Naive thymus-derived CD4-positive, alpha-beta T cell (primary cell): ENCODE data around the gene SPACDR. TPM values are rescaled to one million over a fixed set of nuclear protein-coding genes. Genes with fewer than 3 reads are reported as not detected.
"Not testable (repeated sequence)": the region's sequence is repeated elsewhere in the genome, so short reads cannot be mapped to it uniquely, and the experiment has no call there.

Experiments
- ATAC-seq: fragments of 150-1000 bp; cut with Tn5 transposase; 2 replicates; pipeline ENCODE4 v1.10.0; 2021; ENCODE audit warnings: mild to moderate bottlenecking, moderate library complexity
- CTCF ChIA-PET: fragments of 350-600 bp; sonication (Branson Sonifier 250); formaldehyde crosslinking; loops from one replicate; lab custom pipeline; 2021; ENCODE audit warnings: antibody characterized with exemption; lab: Charles Lee
- POLR2A ChIA-PET: fragments of 350-600 bp; sonication (Branson Sonifier 250); formaldehyde crosslinking; loops from one replicate; lab custom pipeline; 2021; ENCODE audit warnings: antibody characterized with exemption, inconsistent platforms; lab: Charles Lee
- DNase-seq, 9 donors: peaks; one replicate each; pipeline versions ENCODE4 v3.0.0 to v3.0.0-alpha.2; 2020 to 2022; ENCODE audit warnings: mixed read lengths in 1 of 9
- H3K27ac ChIP-seq: one replicate; pipeline ENCODE4 v1.7.0; 2013; ENCODE audit warnings: mild to moderate bottlenecking, low read depth, low read length, moderate library complexity
- H3K27me3 ChIP-seq, 2 donors: one replicate each; pipeline ENCODE4 v1.7.0; 2013; ENCODE audit warnings: low read length in 2 of 2, mild to moderate bottlenecking in 2 of 2, moderate library complexity in 2 of 2; ENCODE audit not compliant: control insufficient read depth in 2 of 2, insufficient read depth in 2 of 2
- H3K36me3 ChIP-seq, 3 experiments: 1 replicate in 2 of 3; 2 replicates in 1 of 3; pipeline ENCODE4 v1.7.0; 2013; ENCODE audit warnings: low read length in 3 of 3, mild to moderate bottlenecking in 3 of 3, moderate library complexity in 1 of 3; ENCODE audit not compliant: insufficient read depth in 3 of 3, control insufficient read depth in 2 of 3
- H3K4me1 ChIP-seq, 2 donors: one replicate each; pipeline ENCODE4 v1.7.0; 2013; ENCODE audit warnings: low read length in 2 of 2, mild to moderate bottlenecking in 2 of 2, moderate library complexity in 1 of 2; ENCODE audit not compliant: control insufficient read depth in 2 of 2, insufficient read depth in 2 of 2
- H3K4me3 ChIP-seq: 2 replicates; pipeline ENCODE4 v1.7.0; 2013; ENCODE audit warnings: mild to moderate bottlenecking, low read length
- H3K9me3 ChIP-seq, 3 experiments: 1 replicate in 2 of 3; 2 replicates in 1 of 3; pipeline ENCODE4 v1.7.0; 2013; ENCODE audit warnings: low read length in 3 of 3; ENCODE audit not compliant: control insufficient read depth in 2 of 3
- H3K27ac Mint-ChIP-seq, 9 donors: one replicate each; pipeline ENCODE4 v1.8.0; 2020 to 2022; ENCODE audit warnings: mixed read lengths in 9 of 9, mild to moderate bottlenecking in 8 of 9, moderate library complexity in 5 of 9, inconsistent platforms in 2 of 9
- H3K27me3 Mint-ChIP-seq, 5 donors: one replicate each; pipeline ENCODE4 v1.8.0; 2021 to 2022; ENCODE audit warnings: mixed read lengths in 5 of 5, mild to moderate bottlenecking in 1 of 5
- H3K36me3 Mint-ChIP-seq, 5 donors: one replicate each; pipeline ENCODE4 v1.8.0; 2020 to 2022; ENCODE audit warnings: mixed read lengths in 5 of 5, mild to moderate bottlenecking in 3 of 5, inconsistent platforms in 1 of 5
- H3K4me1 Mint-ChIP-seq, 7 donors: one replicate each; pipeline ENCODE4 v1.8.0; 2020 to 2022; ENCODE audit warnings: mixed read lengths in 7 of 7, mild to moderate bottlenecking in 3 of 7, inconsistent platforms in 1 of 7
- H3K4me3 Mint-ChIP-seq, 10 donors: one replicate each; pipeline ENCODE4 v1.8.0; 2020 to 2022; ENCODE audit warnings: mild to moderate bottlenecking in 10 of 10, mixed read lengths in 10 of 10, moderate library complexity in 6 of 10, inconsistent platforms in 2 of 10
- H3K9me3 Mint-ChIP-seq, 11 donors: one replicate each; pipeline ENCODE4 v1.8.0; 2020 to 2022; ENCODE audit warnings: mixed read lengths in 11 of 11, mild to moderate bottlenecking in 4 of 11, inconsistent platforms in 1 of 11, moderate library complexity in 1 of 11
- intact Hi-C, 2 donors: fragments of 100-400 bp; cut with micrococcal nuclease; formaldehyde crosslinking; loops; one replicate each; pipeline ENCODE4 v1.15.1; 2023
- polyA plus RNA-seq, 2 donors: library from polyadenylated mRNA; unstranded; fragments of 300-500 nt; fragmentation: Illumina TruSeq; gene quantifications; one replicate each; pipeline ENCODE4 v1.2.3, GENCODE V29; 2021
- total RNA-seq, 6 experiments: library from RNA in 5 of 6; stranded (reverse) in 5 of 6; gene quantifications; 1 replicate in 5 of 6; 2 replicates in 1 of 6; pipeline ENCODE4 v1.2.3 and lab custom pipeline; 2021 to 2026

SPACDR gene
- total and polyA plus RNA-seq, 7 experiments from 2014 or later: 0.85 to 7.8 (median 2.2) TPM; not detected in 1

DNA sequence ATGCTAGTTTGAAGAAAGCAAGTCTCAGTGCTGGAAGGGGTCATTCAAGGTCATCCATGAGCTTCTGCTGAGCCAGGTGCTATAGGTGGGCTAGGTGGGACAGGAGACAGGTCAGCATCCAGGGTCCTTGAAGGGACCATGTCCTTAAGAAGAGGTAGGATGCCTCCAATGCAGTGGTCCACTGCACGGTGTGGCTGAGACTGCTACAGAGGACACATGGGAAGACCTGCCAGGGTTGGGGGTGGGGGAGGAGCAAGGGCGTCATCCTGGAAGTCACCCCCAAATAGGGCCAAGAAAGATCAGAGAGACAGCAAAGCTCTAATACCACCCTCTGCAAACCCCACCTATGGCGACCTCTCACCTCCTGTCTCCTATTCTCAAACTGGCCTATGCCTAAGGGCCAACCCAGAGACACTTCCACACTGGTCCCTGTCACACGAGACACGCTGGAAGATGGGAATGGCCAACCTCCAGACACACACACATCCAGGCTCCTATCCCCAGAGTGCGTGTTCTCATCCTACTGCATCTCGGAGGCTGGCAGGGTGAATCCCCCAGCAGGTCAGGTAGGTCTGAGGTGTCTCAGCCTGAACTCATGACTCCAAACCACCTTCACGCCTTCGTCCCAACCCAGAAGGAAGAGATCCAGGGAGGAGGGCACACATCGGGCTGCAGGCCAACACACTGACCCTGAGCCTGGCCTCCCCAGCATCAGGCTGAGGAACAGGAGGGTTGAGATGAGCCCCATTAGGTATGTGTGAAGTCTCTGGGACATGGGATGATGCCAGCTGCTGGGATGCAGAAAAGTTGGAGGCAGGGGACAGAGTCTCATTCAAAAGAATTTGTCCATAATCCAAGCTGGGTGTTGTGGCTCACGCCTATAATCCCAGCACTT, 22.2 kb downstream of the SPACDR start:
- DNase-seq: no peak

DNA sequence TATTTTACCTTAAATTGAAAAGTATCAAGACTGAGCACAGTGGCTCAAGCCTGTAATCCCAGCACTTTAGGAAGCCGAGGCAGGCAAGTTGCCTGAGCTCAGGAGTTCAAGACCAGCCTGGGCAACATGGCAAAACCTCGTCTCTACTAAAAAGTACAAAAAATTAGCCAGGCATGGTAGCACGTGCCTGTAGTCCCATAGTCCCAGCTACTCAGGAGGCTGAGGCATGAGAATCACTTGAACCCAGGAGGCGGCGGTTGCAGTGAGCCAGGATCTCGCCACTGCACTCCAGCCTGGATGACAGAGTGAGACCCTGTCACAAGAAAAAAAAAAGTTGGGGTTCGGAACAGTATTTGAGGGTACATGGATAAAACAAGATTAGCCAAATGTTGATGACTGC, 24.8 kb downstream of the SPACDR start:
- not testable (repeated sequence) for H3K27me3 ChIP-seq, DNase-seq, ATAC-seq, H3K27me3 Mint-ChIP-seq, H3K9me3 Mint-ChIP-seq, H3K9me3 ChIP-seq, H3K27ac ChIP-seq, H3K4me3 Mint-ChIP-seq, H3K4me3 ChIP-seq
- CTCF ChIA-PET: interaction anchor here (0.9 kb wide), 1 partner anchor 250 kb away, joined by 3 read pairs; no protein-coding TSS in a partner anchor
- POLR2A ChIA-PET: interaction anchor here (0.7 to 4.1 kb wide), 3 partner anchors 10 to 146 kb away, joined by 3 to 58 read pairs (median 32); partner anchors contain the start of genes FBXO24, LRCH4, MEPCE and ZCWPW1
- peaks cover 10 to 29% (median 17%) of the 10 kb centered on the region in 7 donors for H3K4me1 Mint-ChIP-seq
- intact Hi-C loops: loop anchor here in 1 of 2 donors (10.0 kb wide), 1 partner anchor 886 kb away; the partner anchor contains the start of gene IFT22
- Histone ChIP-seq H3K4me1 (peaks cover 10 to 14% of the 10 kb centered on the region in 2 donors), H3K36me3 (peaks cover 0 to 11% (median 0%) of the 10 kb centered on the region in 3 experiments)
- H3K36me3 Mint-ChIP-seq: peaks cover 0 to 16% (median 6%) of the 10 kb centered on the region in 5 donors
- H3K27ac Mint-ChIP-seq: peak overlapping the region in 1 of 9 donors; percentile 76

More for the DNA sequence above, 22.2 kb downstream of the SPACDR start:
- Mint-ChIP-seq H3K27me3 (no peaks in the 10 kb centered on the region), H3K9me3 (no peaks in the 10 kb centered on the region), H3K36me3 (peaks cover 0 to 3% (median 0%) of the 10 kb centered on the region in 5 donors), H3K4me1 (peaks cover 0 to 35% (median 13%) of the 10 kb centered on the region in 7 donors), H3K4me3 (no peak overlapping the region), H3K27ac (peak overlapping the region in 2 of 9 donors; percentile 31 to 48)
- H3K36me3 ChIP-seq: no peaks in the 10 kb centered on the region
- intact Hi-C loops: no loop called here
- ChIA-PET CTCF (interaction anchor here (0.6 kb wide), 1 partner anchor 23 kb away, joined by 3 read pairs; no protein-coding TSS in a partner anchor), POLR2A (interaction anchor here (0.6 to 1.2 kb wide), 3 partner anchors 10 to 314 kb away, joined by 3 to 4 read pairs (median 3); no protein-coding TSS in a partner anchor)
- no peak overlapping the region for H3K27ac ChIP-seq
- no peaks in the 10 kb centered on the region for H3K27me3 ChIP-seq
- ATAC-seq: no peak
- peaks cover 0 to 13% of the 10 kb centered on the region in 2 donors for H3K4me1 ChIP-seq
- H3K4me3 ChIP-seq: no peak overlapping the region
- H3K9me3 ChIP-seq: no peaks in the 10 kb centered on the region

DNA sequence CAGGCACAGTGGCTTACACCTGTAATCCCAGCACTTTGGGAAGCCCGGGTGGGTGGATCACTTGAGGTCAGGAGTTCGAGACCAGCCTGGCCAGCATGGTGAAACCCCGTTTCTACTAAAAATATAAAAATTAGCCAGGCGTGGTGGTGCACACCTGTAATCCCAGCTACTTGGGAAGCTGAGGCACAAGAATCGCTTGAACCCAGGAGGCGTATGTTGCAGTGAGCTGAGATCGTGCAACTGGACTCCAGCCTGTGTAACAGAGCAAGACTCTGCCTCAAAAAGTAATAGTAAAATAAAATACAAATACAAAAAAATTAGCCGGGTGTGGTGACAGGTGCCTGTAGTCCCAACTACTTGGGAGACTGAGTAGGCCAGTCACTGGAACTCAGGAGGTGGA, 25.3 kb downstream of the SPACDR start:
- H3K27me3 ChIP-seq, DNase-seq, H3K27ac ChIP-seq, H3K4me3 Mint-ChIP-seq, H3K9me3 Mint-ChIP-seq, CTCF ChIA-PET, ATAC-seq, H3K9me3 ChIP-seq, H3K27me3 Mint-ChIP-seq, H3K4me3 ChIP-seq: not testable (repeated sequence)
- H3K4me1 Mint-ChIP-seq: peaks cover 14 to 33% (median 21%) of the 10 kb centered on the region in 7 donors
- H3K36me3 Mint-ChIP-seq: peaks cover 0 to 21% (median 6%) of the 10 kb centered on the region in 5 donors
- H3K4me1 ChIP-seq: peaks cover 10 to 18% of the 10 kb centered on the region in 2 donors
- H3K36me3 ChIP-seq: peaks cover 0 to 16% (median 3%) of the 10 kb centered on the region in 3 experiments
- intact Hi-C loops: loop anchor here in 1 of 2 donors (10.0 kb wide), 1 partner anchor 886 kb away; the partner anchor contains the start of gene IFT22
- POLR2A ChIA-PET: interaction anchor here (0.6 to 5.5 kb wide), 4 partner anchors 9 to 147 kb away, joined by 6 to 71 read pairs (median 45); partner anchors contain the start of genes FBXO24, LRCH4, MEPCE and ZCWPW1
- peak overlapping the region in 1 of 9 donors; percentile 69 for H3K27ac Mint-ChIP-seq

DNA sequence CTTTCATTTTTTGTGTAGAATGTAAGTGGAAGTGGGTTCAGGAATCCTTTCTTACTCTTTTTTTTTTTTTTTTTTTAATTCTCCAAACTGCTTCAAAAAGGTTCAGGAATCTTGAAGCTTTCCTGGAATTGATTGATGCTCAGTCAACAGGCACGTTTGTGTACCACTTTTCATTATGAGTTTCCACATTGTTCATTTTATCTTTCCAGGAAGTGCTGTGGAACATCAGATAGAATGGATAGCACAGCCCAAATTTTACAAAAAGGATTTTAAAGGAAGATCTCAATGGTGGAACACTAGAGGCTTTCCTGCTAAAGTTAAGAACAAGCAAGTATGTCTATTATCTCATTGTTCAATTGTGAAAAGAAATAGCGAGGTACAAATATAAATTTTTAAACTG, 25.9 kb downstream of the SPACDR start:
- ChIA-PET CTCF (no interaction called here), POLR2A (interaction anchor here (0.6 to 5.5 kb wide), 5 partner anchors 9 to 712 kb away, joined by 3 to 71 read pairs (median 32); partner anchors contain the start of genes FBXO24, LRCH4, MEPCE and ZCWPW1)
- H3K27ac ChIP-seq: no peak overlapping the region
- DNase-seq (no peak), ATAC-seq (no peak)
- no peaks in the 10 kb centered on the region for H3K27me3 ChIP-seq
- intact Hi-C loops: loop anchor here in 1 of 2 donors (10.0 kb wide), 1 partner anchor 887 kb away; the partner anchor contains the start of gene IFT22
- H3K9me3 ChIP-seq: no peaks in the 10 kb centered on the region
- peaks cover 17 to 36% (median 23%) of the 10 kb centered on the region in 7 donors for H3K4me1 Mint-ChIP-seq
- H3K4me3 Mint-ChIP-seq: peak overlapping the region in 3 of 10 donors; percentile 21 to 40 (median 27)
- H3K36me3 Mint-ChIP-seq: peaks cover 0 to 23% (median 6%) of the 10 kb centered on the region in 5 donors
- H3K27ac Mint-ChIP-seq: peak overlapping the region in 4 of 9 donors; percentile 32 to 70 (median 63)
- H3K9me3 Mint-ChIP-seq: peaks cover 0 to 2% (median 0%) of the 10 kb centered on the region in 11 donors
- peaks cover 0 to 22% (median 3%) of the 10 kb centered on the region in 3 experiments for H3K36me3 ChIP-seq
- H3K4me1 ChIP-seq: peaks cover 10 to 20% of the 10 kb centered on the region in 2 donors
- peaks cover 0 to 4% (median 0%) of the 10 kb centered on the region in 5 donors for H3K27me3 Mint-ChIP-seq
- no peak overlapping the region for H3K4me3 ChIP-seq

- Mint-ChIP-seq H3K27ac (peak overlapping the region in 7 of 9 donors; percentile 5 to 99 (median 69)), H3K4me3 (peak overlapping the region in 6 of 10 donors; percentile 21 to 94 (median 70)), H3K9me3 (peaks cover 0 to 2% (median 0%) of the 10 kb centered on the region in 11 donors), H3K27me3 (peaks cover 0 to 4% (median 0%) of the 10 kb centered on the region in 5 donors), H3K36me3 (peaks cover 0 to 30% (median 6%) of the 10 kb centered on the region in 5 donors), H3K4me1 (peaks cover 20 to 40% (median 29%) of the 10 kb centered on the region in 7 donors)
- Histone ChIP-seq H3K36me3 (peaks cover 0 to 27% (median 3%) of the 10 kb centered on the region in 3 experiments), H3K27ac (peak overlapping the region; percentile 98), H3K9me3 (no peaks in the 10 kb centered on the region), H3K4me1 (peaks cover 13 to 20% of the 10 kb centered on the region in 2 donors), H3K27me3 (no peaks in the 10 kb centered on the region), H3K4me3 (no peak overlapping the region)
- ATAC-seq (no peak), DNase-seq (no peak)
- ChIA-PET CTCF (interaction anchor here (0.6 to 1.4 kb wide), 2 partner anchors 174 to 216 kb away, joined by 4 read pairs; no protein-coding TSS in a partner anchor), POLR2A (interaction anchor here (0.6 to 5.5 kb wide), 21 partner anchors 9 to 744 kb away, joined by 3 to 71 read pairs (median 4); partner anchors contain the start of genes AGFG2, FBXO24, LRCH4 and MEPCE)
- intact Hi-C loops: loop anchor here in 1 of 2 donors (10.0 kb wide), 1 partner anchor 887 kb away; the partner anchor contains the start of gene IFT22
These were observed 26.6 kb downstream of the SPACDR start for GRCh38 chr7:100437150-100438100.
